GM21825 (cell line): ENCODE data around the gene RPL36A.

Source experiments
- ATAC-seq: cut with Tn5 transposase; IDR thresholded peaks from one replicate; pipeline ENCODE4 v1.9.1; 2021; ENCODE audit warnings: mild to moderate bottlenecking, moderate library complexity; ENCODE audit not compliant: unreplicated experiment

RPL36A gene

GRCh38 chrX:101391831-101392230 lies 1.0 kb downstream of the RPL36A start:
- no peak for ATAC-seq

DNA sequence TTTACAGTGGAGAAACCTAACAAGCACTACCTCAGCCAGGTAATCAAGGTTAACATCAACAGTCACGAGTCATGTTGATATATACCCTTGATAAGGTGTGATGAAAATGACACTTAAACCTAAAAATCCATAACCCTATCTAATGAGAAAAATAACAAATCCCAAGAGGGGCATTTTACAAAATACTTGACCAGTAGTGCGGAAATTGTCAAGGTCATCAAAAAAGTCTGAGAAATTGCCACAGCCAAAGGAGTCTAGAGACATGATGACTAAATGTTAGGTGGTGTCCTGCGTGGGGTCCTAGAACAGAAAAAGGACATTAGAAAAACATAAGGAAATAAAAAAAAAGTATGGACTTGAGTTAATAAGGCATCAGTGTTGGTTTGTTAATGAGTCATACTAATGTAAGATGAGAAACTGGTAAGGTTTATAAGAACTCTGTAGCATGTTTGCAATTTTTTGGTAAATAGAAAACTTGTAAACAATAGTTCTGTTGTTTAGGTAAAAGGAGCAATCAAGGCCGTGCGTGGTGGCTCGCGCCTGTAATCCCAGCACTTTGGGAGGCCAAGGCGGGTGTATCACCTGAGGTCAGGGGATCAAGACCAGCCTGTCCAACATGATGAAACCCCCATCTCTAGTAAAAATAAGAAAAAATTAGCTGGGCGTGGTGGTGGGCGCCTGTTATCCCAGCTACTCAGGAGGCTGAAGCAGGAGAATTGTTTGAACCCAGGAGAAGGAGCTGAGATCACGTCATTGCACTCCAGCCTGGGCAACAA lies 2.9 kb downstream of the RPL36A start:
- ATAC-seq: no peak

- no peak for ATAC-seq
These were observed 3.6 kb downstream of the RPL36A start for GRCh38 chrX:101394372-101394771.

- no peak for ATAC-seq
These were observed 5.0 kb downstream of the RPL36A start for GRCh38 chrX:101395789-101396188.

- no peak for ATAC-seq
These were observed 7.0 kb downstream of the RPL36A start for GRCh38 chrX:101397779-101398178.

DNA sequence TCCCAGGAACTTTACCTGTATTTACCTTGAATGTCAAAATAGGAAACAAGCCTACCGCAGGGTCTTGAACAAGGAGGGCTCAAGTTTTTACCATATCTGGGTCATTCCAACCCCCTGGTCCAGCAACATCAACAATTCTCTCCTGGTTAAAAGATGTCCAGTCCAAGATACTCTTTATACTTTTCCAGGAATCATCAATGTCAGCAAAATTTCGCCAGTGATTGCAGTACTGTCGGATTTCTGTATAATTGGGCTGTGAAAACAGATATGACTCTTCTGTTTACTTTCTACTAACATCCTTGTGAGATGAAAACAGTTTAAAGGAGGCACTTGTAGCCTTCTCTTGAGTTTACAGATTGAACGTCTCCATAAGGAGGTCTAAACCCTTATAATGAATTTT lies 7.9 kb downstream of the RPL36A start:
- ATAC-seq: no peak

- no peak for ATAC-seq
These were observed 9.0 kb downstream of the RPL36A start for GRCh38 chrX:101399825-101400224.

DNA sequence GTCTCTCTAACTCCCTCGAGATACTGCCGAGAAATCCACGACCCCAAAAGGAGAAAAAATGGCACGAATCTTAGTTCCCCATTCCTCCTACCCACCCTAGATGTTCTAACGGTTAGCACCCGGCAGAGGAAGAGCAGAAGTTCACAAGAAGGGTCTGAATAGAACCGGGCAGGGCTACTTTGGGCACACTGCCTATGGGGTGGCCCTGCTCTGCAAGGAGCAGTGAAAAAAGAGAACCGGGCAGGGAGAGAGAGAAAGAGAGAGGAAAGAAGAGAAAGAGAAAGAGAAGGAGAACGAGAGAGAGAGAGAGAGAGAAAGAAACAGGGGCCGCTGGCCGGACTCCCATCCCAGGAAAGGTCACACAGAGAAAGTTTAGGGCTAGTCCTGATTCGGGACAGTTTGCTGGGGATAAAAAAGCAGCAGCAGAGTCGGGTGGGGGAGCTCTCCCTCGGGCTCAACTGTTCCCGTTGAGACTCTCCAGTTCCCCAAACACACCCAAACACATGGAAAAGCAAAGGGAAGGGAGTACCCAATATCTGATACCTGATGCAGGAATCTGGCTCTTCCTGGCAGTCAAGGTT lies 16.4 kb downstream of the RPL36A start:
- ATAC-seq: no peak

- ATAC-seq: peak; percentile 93
These were observed 17.1 kb downstream of the RPL36A start, which contains the start of the genes GLA and HNRNPH2 for GRCh38 chrX:101407748-101408531. GLA (minus strand) TSS chrX:101407925; CDS start chrX:101407903, 22 bp downstream. HNRNPH2 (plus strand) TSS chrX:101408222; CDS start chrX:101411989, 3,767 bp downstream.

DNA sequence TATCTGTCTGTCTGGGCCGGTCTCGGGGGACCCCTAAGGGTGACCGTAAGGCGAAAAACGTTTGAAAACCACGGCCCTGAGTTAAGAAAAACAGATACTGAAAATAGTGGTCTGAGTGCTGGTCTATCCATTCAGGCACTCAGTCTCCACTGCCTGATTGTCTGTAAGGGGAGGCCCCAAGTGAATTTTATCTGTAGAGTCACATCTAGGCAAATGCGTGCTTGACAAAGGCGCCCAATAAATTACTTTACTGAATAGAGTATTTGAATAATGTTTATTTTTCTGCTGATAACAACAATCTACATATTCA lies 17.7 kb downstream of the RPL36A start:
- ATAC-seq: no peak

GRCh38 chrX:101409043-101409442 lies 18.2 kb downstream of the RPL36A start:
- ATAC-seq: no peak

DNA sequence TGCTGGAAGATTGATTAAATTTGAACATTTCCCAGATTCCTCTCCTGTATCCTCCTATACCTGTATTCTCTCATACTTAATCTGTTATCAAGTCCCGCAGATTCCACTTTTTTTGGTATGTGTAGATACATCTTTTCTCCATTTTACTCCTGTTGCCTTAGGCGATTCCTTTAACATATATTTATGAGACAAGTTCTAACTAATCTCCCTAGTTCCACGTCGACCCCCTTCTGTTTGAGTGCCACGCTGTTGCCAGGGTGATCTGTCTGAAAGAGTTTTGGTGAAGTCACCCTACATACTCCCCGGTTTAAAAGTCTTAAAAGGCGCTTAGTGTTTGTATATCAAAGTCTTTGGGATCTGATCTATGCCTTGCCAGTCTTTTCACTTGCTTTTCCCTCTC lies 19.6 kb downstream of the RPL36A start:
- no peak for ATAC-seq

DNA sequence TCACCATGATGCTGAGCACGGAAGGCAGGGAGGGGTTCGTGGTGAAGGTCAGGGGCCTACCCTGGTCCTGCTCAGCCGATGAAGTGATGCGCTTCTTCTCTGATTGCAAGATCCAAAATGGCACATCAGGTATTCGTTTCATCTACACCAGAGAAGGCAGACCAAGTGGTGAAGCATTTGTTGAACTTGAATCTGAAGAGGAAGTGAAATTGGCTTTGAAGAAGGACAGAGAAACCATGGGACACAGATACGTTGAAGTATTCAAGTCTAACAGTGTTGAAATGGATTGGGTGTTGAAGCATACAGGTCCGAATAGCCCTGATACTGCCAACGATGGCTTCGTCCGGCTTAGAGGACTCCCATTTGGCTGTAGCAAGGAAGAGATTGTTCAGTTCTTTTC lies 21.2 kb downstream of the RPL36A start:
- no peak for ATAC-seq

DNA sequence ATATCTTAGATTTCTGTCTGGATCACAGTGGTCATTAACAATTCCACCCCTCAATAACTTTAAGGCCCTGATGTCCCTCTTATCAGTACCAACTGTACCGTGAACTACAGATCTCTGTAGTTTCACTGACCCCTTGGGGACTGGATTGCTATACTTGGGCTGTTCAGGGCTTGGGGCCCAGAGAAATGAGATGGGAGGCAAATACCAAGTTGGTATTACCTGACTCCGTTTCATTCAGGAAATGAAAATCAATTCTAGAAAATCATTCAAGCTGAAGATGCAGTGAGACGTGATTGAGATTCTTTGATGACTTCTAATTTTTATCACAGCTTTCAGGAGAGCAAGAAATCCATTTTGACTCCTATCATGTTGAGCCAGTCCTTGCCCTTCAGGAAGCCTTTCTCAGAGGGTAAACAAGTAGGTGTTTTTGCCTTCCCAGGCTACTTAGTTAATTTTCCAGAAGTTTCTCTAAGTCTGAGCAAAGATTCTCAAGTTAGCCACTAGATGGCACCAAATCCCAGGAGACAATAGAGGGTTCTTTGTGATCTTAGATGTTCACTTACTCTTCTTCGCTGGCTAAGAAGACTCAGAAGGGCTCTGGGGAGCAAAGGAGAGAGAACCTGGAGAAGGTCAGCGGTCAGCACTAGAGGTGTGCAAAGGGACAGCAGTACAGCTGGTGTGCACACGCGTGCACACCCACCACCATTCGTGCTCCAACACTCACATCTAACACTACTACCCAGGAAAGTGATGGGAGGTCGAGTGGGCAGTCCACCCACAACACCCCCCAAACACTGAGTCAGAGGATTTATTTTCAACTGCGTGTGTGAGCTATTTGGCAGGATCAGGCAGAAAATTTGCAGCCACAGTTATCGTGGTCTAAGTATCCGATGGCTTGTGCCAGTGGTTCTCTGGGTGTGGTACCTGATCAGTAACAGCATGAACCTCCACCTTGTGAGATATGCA lies 24.7 kb downstream of the RPL36A start:
- peak; percentile 67 for ATAC-seq

- no peak for ATAC-seq
These were observed 25.9 kb downstream of the RPL36A start for GRCh38 chrX:101416691-101417090.

- ATAC-seq: no peak
These were observed 26.4 kb downstream of the RPL36A start for GRCh38 chrX:101417190-101417589.

- peak; percentile 46 for ATAC-seq
These were observed 27.4 kb downstream of the RPL36A start for GRCh38 chrX:101417981-101418841.

DNA sequence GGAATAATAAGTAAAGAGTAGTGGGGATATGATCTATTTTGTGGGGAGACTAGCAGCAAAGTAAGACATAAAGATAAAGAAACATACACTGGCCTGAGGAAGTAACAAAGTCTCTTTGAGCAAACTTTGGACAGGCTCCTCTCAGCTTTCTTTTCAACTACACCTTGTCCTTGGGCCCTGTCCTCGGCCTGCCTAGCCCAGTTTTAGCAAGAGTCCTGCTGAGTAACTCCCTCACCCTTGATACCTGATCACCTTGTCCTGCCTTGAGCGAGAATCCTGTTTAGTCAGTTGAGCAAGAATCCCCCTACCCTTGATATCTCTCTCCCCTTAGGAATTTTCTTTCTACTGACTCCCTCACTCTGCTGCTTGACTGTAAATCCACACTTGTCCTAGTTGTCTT lies 28.7 kb downstream of the RPL36A start:
- no peak for ATAC-seq

- ATAC-seq: no peak
These were observed 37.1 kb downstream of the RPL36A start for GRCh38 chrX:101427954-101428353.

GRCh38 chrX:101429934-101430333 lies 39.1 kb downstream of the RPL36A start:
- peak; percentile 43 for ATAC-seq
